Kasumi-1 (cell line): ENCODE measurements around the gene SETD3.

ENCODE experiments used
- DNase-seq, 2 experiments: peaks; one replicate each; lab custom pipeline; 2025; lab: John Stamatoyannopoulos, UW

The SETD3 gene

DNA sequence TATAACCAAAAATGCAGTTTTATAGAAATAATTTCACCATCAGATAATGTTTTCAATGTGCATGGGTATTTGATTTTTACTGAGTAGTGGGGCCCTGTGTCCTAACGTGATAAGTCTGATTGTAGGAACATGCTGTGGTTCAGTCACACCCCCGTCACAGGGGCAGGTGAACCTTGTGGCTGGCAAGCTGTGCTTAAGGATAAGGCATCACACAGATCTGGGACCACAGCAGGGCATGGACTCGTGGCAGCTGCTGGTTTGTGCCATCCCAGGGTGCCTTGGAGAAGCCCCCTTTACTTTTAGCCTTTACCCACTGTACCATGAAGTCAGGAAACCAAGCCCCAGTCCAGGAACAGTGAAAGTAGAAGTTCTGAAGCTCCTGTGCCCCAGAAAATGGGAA lies 17.2 kb upstream of the SETD3 start:
- no peak for DNase-seq

DNA sequence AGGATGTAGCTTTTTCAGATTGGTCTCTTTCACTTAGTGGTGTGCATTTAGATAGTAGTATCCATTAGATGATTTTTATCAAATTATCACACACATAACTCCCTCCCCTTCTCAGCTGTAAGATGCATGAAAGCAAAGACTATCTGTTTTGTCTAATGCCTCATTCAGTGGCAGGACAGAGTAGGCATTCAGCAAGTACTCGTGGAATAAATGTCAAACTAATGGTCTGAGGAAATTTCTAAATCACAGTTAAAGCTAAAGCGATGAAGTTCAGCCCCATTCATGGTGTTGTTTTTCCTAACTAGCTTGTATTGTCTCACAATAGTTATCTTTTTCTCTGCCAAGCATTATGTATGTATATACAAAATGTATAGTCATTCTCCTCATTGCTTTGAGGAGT lies 16.7 kb upstream of the SETD3 start:
- no peak for DNase-seq

DNA sequence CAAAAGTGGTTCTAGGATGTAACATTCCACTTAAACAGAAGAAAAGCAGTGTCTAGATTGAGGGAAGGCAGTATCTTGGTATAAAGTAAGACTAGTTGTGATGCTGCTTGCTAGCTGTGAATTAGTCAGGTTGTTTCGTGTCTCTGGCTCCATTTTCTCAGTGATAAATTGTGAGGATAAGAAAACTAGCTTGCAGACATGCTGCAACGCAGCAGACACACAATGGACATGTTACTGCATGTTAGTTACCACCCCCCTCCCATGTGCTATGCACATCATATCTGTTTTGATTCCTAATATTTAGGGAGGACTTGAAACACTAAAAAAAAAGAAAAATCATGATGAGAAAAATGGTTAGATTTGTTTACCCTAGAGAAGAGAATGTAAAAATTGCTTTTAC lies 3.4 kb upstream of the SETD3 start:
- DNase-seq = no peak

DNA sequence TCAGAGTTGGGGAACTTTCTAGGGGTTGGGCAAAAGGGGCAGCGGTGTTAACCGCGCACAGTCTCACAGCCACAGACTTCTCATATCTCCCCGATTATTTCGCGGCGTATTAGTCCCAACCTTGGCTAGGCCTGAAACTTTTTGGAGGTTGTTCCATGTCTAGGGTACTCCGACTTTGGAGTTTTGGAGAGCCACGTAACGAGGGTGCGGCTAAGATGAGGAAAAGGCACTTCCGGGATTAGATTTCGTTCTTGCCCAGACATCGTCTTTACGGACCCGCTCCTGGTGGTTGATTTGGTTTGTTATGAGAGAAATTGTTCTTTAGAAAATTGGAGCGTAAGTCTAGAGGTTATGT lies 1.1 kb upstream of the SETD3 start:
- DNase-seq = peak; percentile 40 to 46

DNA sequence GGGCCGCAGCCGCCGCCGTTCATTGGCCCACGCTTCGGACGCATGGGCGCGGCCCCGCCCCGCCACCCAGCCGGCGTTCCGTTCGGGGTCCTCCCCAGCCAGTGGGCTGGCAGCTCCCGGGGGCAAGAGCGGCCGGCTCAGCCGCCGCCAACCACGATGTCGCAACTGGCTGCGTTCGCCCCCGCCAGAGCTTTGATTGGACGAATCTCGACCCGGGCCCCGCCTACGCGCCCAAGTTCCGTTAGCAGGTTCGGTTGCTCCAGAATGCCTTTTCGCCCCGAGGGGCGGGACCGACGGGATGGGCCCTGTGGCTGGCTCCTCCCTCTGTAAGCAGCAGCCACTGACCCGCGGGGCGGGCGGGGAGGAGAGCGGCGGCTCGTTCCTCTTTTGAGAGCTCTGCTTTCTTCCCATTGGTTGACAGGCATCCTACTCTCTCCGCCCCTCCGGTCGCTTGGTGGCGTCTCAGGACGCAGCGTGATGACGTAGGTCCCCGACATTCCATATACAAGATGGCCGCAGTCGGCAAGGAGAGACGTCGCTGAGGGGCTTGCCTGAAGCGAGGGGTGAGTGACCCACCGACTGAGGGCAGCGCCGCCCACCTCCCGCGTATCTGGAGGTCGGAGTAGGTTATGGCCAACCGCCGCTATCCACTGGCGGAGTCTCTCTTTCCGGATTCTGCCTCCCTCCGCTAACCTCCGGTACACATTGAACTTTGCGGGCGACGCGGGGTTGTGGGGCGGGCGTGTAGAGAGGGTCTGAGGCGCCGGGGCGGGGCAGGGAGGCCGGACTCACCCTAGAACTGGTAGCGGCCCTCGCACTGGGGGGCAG lies 472 bp upstream of the SETD3 start, which contains the start of gene CCNK:
Gene CCNK, plus strand, starts transcription at position 493 of the 828 bp plus-strand sequence. CDS start 11,269 bp downstream, outside the sequence.
- DNase-seq = peak; percentile 99

DNA sequence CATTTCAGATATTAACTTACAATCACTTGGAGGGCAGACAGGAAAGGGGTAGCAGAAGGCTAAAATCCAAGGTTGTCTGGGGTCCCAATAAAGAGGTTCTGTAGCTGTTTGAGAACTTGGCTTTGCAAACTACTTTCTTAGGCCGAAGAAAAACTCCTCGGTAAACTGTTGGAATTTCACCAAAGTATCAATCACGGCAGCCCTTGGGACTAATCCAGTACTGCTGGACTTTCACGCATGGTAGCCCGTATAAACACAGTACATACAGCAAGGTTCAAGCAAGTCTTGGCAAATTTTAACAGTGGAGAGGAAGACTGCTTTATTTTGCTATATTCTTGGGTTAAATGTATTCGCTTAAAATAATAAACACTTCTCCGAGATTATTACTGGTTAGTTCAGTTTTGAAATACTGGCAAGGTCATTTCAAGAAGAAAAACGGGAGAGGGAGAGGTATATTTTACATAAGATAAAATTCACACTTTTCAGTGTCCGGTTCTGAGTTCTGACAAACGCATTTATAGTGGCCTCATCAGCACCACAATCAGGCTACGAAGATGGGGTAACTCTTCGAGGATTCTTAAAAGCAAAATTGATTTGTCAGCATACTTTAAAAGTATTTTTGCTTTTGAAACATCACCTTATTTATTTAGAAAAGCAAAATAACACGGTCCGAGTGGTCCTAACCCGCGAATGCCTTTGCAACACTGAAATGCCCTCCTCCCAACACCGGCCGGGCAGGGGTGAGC lies 1.3 kb downstream of the SETD3 start:
- DNase-seq = no peak

DNA sequence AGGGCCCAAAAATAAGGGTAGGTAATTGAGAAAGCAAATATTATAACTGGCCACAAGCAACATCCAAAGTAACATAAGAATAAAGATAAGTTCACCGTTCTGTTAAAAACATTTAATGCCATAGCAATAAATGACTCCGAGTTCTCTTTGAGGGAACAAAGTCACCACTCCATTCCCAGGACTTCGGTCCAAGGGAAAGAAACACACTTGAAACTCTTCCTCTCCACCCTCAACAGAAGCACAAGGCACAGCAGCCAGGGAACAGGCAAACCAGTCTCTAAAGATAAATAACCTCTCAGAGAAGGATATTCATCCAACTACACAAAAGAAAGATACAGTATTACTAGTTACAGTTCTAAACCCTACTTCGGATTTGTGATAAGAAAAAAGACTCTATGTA lies 2.5 kb downstream of the SETD3 start:
- DNase-seq = no peak

DNA sequence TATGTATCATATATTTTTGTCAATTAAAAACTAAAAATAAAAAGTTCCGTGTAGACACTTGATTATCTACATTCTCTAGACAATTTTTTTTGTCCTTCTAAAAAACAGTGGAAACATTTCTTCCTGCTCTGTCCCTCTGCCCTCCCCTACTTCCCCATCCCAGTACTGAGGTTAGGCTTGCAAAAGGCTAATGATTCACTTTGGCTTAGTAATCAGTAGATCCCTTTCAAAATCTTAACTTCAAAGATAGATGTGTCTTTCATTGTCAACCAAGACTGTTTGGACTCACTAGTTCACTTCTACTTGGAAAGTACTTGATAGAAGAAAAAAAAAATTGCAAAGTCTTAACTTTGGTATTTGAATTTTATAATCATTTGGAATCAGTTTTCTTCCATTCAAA lies 3.8 kb downstream of the SETD3 start:
- peak; percentile 59 for DNase-seq

DNA sequence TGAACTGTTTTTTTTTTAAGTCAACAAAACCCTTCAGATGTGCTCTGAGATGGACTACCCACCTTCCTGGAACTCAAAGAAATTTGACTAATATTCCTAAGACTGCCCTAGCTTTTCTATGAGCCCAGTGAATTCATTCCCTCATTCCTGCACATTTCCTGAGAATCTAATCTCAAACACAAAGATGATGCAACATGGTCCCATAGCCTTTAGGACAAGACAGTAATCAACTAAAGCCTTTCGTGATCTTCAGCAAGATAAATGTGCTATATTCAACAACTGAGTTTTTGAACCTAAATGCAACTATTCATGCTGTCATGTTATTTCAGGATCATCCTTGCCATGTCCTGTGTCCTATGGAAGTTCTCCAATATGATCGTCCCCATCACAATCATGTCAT lies 5.0 kb downstream of the SETD3 start:
- no peak for DNase-seq

DNA sequence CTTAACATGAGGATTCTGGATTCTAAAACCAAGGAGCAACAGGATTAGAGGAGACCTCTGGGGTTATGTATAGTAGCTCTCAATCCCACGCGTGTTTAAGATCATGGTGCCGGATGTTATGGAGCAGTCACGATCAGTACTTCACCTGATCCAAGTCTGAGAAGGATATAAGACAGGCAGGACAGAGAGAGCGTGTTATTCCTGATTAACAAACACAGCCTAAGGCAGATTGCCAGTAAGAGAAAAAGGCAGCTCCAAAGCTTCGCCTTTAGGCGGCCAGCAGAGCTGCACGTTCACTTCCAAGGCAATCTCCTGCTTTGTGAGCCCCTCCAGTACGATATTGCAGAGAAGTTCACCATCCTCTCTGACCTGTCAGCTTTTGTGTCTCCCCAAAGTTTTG lies 5.5 kb downstream of the SETD3 start:
- DNase-seq = no peak

DNA sequence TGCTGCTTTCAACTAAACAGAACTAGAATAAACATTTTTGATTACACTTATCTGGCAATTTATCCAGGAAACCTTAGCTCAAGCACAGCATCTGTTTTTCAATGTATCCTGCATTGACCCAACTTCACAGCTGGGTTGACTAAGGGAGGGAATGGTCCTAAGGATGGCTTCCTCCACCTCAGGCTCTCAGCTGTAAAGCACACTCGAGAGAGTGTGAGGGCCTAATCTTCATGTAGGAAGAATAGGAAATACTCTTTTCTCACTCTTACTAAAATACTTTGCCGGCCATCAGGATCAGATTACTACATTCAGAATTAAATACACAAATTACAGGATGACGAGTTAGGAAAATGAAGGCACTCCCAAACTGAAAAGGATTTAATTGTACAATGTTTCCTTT lies 7.2 kb downstream of the SETD3 start:
- no peak for DNase-seq

DNA sequence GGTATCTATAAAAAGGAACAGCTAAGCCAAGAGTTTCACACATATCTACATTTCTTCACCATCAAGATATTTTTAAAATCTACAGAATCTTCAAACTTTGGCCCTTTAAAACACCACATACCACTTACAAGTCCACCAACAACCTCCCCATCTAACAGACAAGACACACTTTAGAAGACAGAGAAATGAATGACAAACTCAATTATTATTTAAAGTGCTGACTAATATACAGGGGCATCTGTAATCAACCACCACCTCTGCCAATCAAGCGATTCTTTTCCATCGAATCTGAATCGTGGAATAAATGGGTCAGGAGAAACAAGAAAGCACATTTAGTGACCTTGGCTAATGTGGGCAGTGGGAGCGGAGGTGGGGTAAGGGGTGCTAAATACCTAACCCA lies 7.7 kb downstream of the SETD3 start:
- no peak for DNase-seq

DNA sequence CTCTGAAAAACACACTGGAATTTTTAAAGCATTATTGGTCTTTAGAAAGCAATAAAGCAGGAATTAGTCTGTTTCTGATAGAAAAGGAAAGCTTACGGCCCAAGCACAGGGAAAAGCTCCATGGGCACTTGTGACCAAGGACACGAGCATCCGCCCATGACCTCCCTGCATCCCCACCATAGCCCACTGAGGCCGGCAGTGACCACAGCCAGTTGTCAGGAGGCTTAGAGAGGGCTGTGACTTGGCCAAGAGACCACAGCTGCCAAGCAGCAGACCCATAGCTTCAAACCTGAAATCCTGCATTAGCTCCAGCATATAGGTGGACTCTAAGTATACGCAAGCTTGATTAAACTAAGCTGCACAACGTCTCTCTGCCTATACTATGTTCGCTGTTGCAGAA lies 8.9 kb downstream of the SETD3 start:
- DNase-seq = no peak

DNA sequence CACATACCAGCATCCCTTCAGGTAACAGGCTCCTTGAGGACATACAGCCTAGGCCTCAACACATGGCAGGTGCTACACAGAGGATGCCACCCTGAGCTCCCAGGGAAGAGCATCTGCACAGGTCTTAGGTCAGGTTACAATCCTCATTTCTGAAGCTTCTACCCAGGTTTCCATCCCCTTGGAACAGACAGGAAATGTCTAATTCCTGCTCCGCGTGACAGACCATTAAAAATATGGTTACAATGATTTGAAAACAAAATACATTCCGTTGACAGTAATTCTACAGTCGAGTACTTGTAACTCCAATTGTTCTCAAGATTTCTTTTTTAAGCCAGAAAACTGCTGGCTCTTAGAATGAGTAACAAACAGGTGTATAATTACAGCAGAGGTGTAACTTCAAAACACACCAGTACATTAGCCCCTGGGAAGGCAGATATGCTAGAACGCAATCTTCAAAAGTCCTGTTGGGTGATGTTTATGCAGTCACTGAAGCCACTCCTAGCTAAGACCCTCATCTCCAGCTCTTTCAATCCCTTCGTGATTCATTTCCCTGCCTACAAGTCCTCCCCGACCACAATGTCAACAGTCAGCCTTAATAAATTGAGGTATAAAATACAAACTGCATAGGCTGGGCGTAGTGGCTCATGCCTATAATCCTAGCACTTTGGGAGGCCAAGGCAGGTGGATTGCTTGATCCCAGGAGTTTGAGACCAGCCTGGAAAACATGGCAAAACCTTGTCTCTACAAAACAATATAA lies 11.6 kb downstream of the SETD3 start:
- no peak for DNase-seq

DNA sequence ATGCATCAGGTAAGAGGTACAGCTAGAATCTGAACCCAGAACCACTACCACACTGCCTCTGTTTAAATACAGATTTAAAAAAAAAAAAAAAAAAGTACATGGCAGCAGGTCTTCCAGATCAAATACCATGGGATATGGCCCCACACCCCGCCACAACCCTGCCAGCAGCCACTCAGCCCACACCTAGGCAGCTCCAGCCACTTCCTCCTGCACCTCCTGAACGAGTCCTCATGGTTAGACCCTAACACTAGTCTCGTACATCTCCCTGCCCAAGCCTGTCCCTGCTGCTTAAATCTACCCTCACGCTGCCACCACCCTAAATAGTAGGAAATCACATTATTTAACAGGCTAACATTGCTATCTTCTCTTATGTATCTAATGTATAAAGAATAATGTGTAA lies 12.6 kb downstream of the SETD3 start:
- no peak for DNase-seq

DNA sequence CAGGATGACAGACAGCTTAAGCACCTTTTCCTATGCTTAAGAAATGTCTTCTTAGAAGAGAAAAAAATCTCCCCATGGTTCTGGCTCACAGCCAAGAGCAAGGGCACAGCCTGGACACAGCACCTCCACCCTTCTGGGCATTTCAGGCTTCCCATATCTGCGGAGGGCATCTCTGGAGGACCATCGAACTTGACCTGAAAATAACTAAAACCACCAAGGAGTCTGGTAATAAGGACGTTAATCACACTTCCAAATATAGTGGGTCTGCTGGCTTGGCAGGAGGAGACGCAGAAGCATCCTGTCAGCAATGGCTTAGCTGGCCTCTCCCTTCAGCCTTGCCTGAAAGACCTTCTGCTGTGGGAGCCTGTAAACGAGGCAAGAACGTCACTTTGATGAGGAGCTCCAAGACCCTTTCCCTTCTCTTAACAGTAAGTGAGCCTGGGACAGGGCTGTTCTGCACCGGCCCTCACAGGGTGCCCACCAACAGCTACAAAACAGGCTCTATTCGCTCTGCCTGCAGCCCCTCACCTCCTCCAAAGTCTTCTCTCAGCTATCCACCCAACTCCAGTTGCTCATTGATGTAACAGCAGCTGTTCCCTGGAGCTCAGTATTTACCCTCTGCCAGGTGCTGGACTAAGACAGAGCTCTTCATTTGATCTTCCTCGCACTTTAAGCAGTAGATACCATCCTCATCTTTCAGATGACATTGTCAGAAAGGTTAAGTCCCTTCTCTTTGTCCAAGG lies 13.2 kb downstream of the SETD3 start:
- no peak for DNase-seq

DNA sequence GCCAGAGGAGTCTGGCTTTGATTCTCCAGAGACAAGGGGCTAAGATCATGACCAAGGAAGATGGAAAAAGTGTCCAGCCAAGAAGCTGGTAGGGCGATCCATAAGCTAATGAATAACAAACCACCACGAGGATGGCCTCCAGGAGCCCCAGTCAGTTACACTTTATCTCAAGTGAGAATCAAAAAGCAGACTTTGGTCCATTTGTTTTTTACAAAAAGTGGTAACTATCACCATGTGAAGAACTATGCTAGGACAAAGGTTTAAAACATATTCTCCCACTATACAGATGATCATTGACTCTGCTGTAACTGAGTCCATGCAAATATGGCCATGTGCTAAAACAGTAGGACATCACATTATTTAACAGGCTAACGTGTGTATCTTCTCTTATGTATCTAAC lies 13.9 kb downstream of the SETD3 start:
- DNase-seq = no peak

DNA sequence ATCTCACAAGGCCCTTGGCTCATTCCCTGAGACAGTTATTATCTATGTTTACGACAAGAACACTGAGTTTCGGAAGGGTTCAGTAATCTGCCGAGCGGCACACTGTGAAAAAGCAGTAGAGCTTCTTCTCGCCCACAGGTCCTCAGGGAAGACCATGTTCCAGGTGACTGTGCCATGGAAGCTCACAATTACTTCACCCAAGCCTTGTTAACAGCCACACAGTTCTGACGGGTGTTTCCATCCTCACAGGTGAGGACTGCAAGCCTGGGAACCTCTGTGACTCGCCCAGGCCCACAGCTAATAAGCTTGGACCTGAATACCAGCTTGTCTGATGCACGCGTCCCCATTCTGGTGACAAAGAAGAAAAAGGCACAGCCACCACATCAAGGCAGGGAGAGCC lies 15.4 kb downstream of the SETD3 start:
- DNase-seq = no peak

DNA sequence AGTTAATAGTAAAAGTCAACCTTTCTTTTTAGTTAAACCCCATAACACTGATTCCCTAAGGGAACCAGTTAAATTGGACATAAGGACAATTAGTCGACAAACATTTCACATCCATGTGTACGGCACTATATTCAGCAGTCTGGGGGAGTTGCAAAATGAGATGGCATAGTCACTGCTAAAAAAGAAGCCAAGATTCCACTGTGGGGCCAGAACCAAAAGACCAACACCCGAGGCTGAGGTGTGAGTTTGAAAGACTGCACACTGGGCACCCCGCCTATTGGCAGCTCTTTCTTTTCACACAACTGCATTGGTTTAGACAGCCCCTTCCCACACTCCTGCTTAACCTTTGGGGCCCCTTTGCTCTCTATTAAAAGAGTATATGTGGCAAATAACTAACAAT lies 16.7 kb downstream of the SETD3 start:
- DNase-seq = no peak

DNA sequence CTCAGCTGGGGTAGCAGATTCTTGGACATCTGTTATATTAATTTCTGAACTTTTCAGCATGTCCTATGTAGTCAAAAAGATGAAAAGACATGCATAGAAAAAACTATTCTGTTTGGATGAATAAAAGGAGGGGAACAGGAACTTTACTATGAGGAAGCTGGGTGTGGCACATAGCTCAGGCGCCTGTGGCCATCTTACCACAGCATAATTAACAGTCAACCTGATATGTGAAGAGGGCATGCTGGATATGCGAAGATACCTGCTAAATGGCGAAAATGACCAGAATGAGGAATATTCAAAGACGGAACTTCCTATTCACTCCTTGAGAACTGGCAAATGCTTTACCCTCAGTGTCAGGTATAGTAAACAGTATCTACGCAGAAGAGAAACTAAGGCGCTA lies 18.4 kb downstream of the SETD3 start:
- DNase-seq = no peak

DNA sequence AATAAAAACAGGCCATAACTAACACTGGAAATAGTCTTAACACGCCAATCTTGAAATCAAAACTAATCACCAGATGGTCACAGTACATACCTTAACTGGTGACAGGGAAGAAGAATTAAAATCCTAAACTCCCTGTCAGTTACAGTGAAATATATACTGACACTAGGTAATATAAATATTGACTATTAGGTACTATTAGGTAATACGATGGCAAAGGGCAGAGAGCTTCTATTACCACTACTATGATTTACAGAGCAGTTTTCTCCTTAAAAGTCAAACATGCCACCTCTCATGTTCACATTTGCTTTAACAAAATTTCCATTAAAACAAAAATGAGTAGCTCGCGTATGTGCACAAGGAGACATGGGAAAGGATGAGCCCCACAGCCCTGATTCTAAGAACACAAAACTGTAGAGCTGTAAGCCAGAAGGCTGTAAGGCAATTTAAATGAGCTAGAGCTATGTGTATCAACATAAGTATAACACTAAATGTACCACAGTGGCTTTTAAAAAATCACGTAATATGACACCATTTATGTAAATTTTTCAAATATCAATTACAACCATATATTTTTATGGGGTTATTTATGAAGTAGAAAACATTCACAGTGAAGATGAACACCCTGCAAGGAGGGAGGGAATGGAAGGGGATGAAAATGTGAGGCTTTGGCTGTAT lies 19.1 kb downstream of the SETD3 start:
- no peak for DNase-seq

DNA sequence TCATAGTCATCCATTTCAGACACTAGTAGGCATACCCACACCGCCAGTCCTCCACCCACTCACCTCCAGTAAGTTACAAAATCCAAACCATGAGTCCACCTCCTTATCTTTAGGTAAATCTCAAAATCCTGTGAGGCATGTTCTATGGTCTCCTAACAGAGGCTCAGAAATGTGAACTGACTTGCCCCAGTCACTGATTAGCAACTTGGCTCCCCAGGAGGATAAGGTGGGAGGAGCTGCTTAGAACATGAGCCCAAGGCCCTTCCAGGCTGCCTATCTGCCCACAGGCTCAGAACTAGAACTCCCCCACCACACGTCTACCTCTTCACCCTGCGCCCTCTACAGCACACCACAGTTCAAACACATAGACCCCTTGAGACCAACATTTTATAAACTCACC lies 19.9 kb downstream of the SETD3 start:
- no peak for DNase-seq
